Type B pancreatic cell (in vitro differentiated cells): ENCODE data around the gene VGLL3. TPM values are rescaled to one million over a fixed set of nuclear protein-coding genes. Genes with fewer than 3 reads are reported as not detected.

Experiments used
- DNase-seq: peaks from one replicate; pipeline ENCODE4 v3.0.0; 2021; ENCODE audit warnings: mixed read lengths; ENCODE audit not compliant: unreplicated experiment; ENCODE audit errors: extremely low spot score
- H3K27ac Mint-ChIP-seq: 2 replicates; pipeline ENCODE4 v1.8.0; 2021; ENCODE audit warnings: mild to moderate bottlenecking, mixed read lengths
- H3K27me3 Mint-ChIP-seq: 2 replicates; pipeline ENCODE4 v1.8.0; 2021; ENCODE audit warnings: mixed read lengths
- H3K36me3 Mint-ChIP-seq: 2 replicates; pipeline ENCODE4 v1.8.0; 2021; ENCODE audit warnings: mixed read lengths
- H3K4me1 Mint-ChIP-seq: one replicate; pipeline ENCODE4 v1.8.0; 2021; ENCODE audit warnings: mixed read lengths; ENCODE audit not compliant: unreplicated experiment
- H3K4me3 Mint-ChIP-seq: 2 replicates; pipeline ENCODE4 v1.8.0; 2021; ENCODE audit warnings: mild to moderate bottlenecking, mixed read lengths
- H3K9me3 Mint-ChIP-seq: 2 replicates; pipeline ENCODE4 v1.8.0; 2021; ENCODE audit warnings: mixed read lengths
- total RNA-seq: library from RNA; stranded (reverse); gene quantifications from 2 replicates; pipeline ENCODE4 v1.2.1, GENCODE V29; 2021; ENCODE audit warnings: low replicate concordance
- TF ChIP-seq, protein P1 (sequence below): fragments of 200-600 bp; sonication (generic); conservative IDR thresholded peaks from 2 replicates; pipeline ENCODE4 v1.5.0; 2021; ENCODE audit warnings: antibody characterized with exemption, mild to moderate bottlenecking

VGLL3 gene
- total RNA-seq, 1 donor from 2014 or later, result 11.1 TPM

- Mint-ChIP-seq H3K4me3 (no peak overlapping the region), H3K36me3 (peaks cover 5% of the 10 kb centered on the region), H3K27ac (no peak overlapping the region), H3K27me3 (no peaks in the 10 kb centered on the region), H3K4me1 (no peaks in the 10 kb centered on the region), H3K9me3 (no peaks in the 10 kb centered on the region)
- TF ChIP-seq, protein P1, sequence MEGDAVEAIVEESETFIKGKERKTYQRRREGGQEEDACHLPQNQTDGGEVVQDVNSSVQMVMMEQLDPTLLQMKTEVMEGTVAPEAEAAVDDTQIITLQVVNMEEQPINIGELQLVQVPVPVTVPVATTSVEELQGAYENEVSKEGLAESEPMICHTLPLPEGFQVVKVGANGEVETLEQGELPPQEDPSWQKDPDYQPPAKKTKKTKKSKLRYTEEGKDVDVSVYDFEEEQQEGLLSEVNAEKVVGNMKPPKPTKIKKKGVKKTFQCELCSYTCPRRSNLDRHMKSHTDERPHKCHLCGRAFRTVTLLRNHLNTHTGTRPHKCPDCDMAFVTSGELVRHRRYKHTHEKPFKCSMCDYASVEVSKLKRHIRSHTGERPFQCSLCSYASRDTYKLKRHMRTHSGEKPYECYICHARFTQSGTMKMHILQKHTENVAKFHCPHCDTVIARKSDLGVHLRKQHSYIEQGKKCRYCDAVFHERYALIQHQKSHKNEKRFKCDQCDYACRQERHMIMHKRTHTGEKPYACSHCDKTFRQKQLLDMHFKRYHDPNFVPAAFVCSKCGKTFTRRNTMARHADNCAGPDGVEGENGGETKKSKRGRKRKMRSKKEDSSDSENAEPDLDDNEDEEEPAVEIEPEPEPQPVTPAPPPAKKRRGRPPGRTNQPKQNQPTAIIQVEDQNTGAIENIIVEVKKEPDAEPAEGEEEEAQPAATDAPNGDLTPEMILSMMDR, result no peak
- no peak for DNase-seq
Measured at GRCh38 chr3:86961297-86961696, 29.7 kb downstream of the VGLL3 start.

DNA sequence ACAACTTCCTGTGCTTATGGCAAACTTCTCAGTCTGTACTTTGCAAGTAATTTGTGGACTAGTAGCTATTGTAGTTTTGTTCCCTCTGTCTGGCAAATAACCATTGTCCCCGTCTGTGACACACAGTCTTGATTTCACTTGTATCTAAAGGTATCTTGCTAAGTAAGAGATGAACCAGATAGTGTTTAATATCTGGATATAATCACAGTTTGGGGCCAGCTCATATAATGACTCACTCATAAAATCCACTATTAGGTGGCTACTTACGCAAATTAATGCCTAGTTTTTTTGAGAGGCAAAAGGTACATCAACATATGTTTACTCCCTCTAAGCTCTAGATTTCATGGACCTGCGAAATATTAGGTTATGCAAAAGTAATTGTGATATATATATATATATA lies 30.4 kb downstream of the VGLL3 start:
- H3K27me3 Mint-ChIP-seq, result no peaks in the 10 kb centered on the region
- DNase-seq, result no peak
- H3K36me3 Mint-ChIP-seq, result peaks cover 3% of the 10 kb centered on the region
- no peaks in the 10 kb centered on the region for H3K9me3 Mint-ChIP-seq
- H3K4me1 Mint-ChIP-seq, result no peaks in the 10 kb centered on the region
- H3K4me3 Mint-ChIP-seq, result no peak overlapping the region
- TF ChIP-seq, protein P1, result no peak
- H3K27ac Mint-ChIP-seq, result no peak overlapping the region

- H3K36me3 Mint-ChIP-seq, result no peaks in the 10 kb centered on the region
- H3K9me3 Mint-ChIP-seq, result no peaks in the 10 kb centered on the region
- DNase-seq, result no peak
- no peaks in the 10 kb centered on the region for H3K4me1 Mint-ChIP-seq
- TF ChIP-seq, protein P1, result no peak
- H3K4me3 Mint-ChIP-seq, result no peak overlapping the region
- H3K27me3 Mint-ChIP-seq, result no peaks in the 10 kb centered on the region
- no peak overlapping the region for H3K27ac Mint-ChIP-seq
Measured at GRCh38 chr3:86958534-86958933, 32.4 kb downstream of the VGLL3 start.

DNA sequence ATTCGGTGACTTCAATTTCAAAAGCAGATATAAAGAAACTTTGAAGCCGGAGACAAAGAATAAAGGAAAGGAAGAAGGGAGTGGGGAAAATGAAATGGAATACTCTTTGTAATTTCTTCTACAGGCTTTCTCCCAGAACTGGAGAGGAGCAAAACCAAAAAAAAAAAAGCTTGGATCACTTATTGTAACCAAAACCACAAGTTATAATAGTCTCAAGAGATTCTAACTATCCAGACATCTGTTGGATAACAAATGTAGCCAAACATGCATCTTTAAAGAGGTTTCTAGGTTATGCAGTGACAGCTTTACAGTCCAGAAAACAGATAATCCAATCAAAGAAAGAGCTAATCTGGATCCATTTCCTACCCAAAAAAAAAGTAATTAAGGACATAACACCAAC lies 36.2 kb downstream of the VGLL3 start:
- Mint-ChIP-seq H3K4me3 (no peak overlapping the region), H3K4me1 (no peaks in the 10 kb centered on the region), H3K9me3 (no peaks in the 10 kb centered on the region), H3K27me3 (no peaks in the 10 kb centered on the region), H3K36me3 (no peaks in the 10 kb centered on the region), H3K27ac (no peak overlapping the region)
- TF ChIP-seq, protein P1, result no peak
- DNase-seq, result no peak

DNA sequence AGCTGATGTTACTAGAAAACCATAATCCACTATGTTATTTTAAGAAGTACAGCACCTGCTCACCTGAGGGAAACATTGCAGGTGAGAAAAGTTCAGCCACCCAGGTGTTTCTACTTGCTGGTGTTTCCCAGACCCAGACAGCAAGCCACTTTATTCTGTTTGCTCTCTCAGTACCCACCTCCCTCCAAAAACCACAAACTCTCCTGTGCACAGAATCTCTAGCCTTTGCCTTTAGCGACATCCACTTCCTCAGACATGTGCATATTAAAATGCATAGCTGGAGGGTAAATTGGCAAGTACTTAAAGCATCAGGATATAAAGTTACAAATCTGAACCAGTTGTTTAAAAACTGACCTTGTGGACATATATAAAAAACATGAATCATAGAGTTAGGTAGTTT lies 36.7 kb downstream of the VGLL3 start:
- Mint-ChIP-seq H3K9me3 (no peaks in the 10 kb centered on the region), H3K36me3 (no peaks in the 10 kb centered on the region), H3K4me1 (peaks cover 1% of the 10 kb centered on the region), H3K27ac (no peak overlapping the region), H3K27me3 (no peaks in the 10 kb centered on the region), H3K4me3 (no peak overlapping the region)
- no peak for DNase-seq
- TF ChIP-seq, protein P1, result no peak

DNA sequence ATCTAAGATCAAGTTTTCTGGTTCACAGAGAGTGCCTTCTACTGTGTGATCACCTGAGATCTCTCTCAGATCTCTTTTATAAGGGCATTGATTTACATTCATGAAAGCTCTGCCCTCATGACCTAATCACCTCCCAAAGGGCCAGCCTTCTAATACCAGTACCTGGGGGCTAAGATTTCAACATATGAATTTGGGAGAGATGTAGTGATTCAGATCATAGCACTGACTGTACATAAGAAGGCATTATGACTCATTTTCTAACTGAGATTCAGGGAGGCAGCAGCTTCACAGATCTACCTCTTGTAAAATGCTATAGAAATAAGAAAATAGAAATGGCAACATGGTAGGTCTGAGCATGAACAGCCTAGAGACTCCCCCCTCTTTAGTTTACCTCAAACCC lies 39.6 kb downstream of the VGLL3 start:
- no peaks in the 10 kb centered on the region for H3K27me3 Mint-ChIP-seq
- H3K9me3 Mint-ChIP-seq, result no peaks in the 10 kb centered on the region
- H3K4me1 Mint-ChIP-seq, result peaks cover 4% of the 10 kb centered on the region
- H3K36me3 Mint-ChIP-seq, result no peaks in the 10 kb centered on the region
- no peak overlapping the region for H3K4me3 Mint-ChIP-seq
- no peak for DNase-seq
- TF ChIP-seq, protein P1, result no peak
- H3K27ac Mint-ChIP-seq, result no peak overlapping the region
